ENCODE measurements around the gene HMCES.
"Not testable (repeated sequence)": the region's sequence is repeated elsewhere in the genome, so short reads cannot be mapped to it uniquely, and the experiment has no call there.

Gene HMCES

DNA sequence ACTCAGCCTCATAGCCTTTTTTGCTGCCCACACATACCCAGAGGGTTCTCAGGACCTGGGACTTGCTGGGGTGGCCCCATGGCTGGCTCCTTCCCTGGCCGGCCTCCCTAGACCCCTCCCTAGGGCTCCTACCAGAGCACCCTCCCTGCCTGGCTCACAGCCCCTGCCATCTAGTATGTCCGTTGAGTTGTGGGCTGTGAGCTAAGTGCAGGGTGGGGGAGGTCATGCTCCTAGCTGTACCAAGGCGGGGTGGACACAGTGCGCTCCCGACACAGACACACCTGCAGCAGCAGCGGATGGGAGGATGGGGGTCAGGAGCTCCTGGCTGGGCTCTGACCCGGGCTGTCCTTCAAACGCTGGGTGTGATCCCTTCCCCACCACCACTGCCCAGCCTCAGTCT lies 41.6 kb downstream of the HMCES start:
- DNase-seq (ENCODE audit: low read depth in 2 of 3, low spot score in 1 of 3): no peak

DNA sequence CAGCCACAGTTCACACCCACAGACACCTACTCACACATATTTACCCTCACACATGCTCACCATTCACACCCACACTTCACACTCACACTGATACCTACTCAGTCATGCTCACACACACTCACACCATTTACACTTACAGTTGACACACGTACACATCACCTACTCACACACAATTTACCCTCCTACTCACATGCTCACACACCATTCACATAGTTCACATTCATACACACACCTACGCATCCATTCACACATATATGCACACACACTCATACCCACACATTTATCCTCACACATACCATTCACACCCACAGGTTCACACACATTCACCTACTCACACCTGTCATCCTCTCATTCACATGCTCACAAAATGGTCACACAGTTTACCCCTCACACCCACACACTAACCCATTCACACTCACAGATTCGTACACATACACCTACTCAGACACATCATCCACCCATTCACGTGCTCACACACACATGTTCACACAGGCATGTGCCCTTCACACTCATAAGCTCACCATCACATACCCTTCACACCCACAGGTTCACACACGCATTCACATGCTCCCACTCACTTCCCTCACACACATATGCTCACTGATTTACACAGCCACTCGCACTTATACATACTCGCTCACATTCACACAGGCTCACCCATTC lies 42.3 kb downstream of the HMCES start:
- DNase-seq (ENCODE audit: low read depth in 2 of 3, low spot score in 1 of 3): no peak

DNA sequence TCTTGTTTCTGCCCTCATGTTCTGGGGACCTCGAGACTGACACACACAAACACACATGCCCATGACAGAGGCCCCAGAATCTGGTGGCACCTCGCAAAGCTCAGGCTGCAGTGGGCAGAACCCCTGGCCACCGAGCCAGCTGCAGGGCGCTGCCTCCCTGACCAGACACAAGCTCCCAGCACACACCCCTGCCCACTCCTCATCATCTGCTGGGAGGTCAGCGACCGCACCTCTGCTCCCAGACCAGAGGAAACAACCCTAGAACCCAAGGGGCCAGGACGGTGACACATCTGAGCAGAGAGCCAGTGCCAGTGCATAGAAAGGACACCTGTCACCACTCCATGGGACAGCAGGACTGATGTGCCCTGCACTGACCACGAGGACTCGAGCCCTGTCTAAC lies 43.2 kb downstream of the HMCES start:
- DNase-seq (ENCODE audit: low read depth in 2 of 3, low spot score in 1 of 3): no peak

DNA sequence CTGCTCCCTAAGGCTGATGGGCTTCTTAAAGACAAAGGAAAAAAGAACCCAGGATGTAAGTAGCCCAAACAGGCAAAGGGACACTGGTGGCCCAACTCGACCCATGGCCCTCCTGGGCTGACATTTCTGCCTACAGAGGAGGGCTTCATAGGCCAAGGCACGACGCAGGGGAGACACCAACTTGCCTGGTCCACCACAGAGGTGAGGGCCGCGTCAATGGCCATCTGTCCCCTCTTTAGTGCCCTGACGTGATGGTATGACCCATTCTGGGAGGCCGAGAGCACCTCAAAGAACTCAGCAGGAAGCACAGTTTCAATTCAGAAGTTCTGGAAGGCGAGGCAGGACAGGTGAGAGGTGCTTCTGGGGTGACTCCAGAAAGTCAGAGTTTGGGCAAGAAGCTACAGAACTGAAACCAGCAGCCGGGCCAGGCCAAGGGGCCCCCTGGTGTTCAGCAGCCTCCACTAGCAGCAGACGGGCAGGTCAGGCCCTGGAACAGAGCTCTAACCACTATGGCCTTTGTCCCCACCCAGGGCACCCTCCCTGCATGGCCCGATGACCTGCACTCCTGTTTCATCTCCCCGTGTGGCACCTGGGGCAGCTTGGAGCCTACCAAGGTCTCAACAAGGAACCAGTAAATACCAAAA lies 45.1 kb downstream of the HMCES start:
- no peak for DNase-seq (ENCODE audit: low read depth in 2 of 3, low spot score in 1 of 3)

DNA sequence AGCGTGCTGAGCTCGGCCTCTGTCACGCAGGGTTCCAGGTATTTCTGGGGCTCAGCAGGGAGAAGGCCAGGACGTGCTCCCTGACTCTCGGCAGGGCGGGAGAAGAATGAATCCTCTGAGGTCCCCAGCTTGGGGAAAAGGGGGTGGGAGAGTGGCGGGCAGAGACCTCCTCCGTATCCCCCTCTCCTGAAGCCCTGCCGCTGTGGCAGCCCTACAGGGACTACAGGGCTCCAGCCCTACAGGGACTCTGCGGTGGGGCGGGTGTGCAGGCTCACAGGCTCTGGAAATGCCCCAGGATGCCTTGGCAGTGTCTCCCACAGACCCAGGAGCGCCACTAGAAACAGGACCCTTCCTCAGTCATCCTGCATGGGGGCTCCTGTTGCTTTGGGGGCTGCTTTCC lies 46.2 kb downstream of the HMCES start:
- DNase-seq (ENCODE audit: low read depth in 2 of 3, low spot score in 1 of 3): no peak

DNA sequence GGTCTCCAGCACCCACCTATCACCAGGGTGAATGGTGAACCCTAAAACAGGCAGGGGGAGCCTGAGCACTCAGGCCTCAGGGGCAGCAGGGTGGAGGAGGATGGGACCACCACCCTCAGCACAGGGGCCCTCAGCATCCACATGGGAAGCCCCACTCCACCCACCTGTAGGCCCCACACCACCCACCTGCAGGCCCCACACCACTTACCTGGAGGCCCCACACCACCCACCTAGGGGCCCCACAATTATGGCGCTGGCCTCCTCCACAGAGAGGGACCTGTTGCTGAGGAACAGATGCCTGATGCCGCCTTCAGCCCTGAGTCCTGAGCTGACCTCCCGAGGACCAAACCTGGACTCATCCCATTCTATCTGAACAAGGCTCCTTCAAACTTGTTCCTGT lies 46.7 kb downstream of the HMCES start:
- DNase-seq (ENCODE audit: low read depth in 2 of 3, low spot score in 1 of 3): no peak

DNA sequence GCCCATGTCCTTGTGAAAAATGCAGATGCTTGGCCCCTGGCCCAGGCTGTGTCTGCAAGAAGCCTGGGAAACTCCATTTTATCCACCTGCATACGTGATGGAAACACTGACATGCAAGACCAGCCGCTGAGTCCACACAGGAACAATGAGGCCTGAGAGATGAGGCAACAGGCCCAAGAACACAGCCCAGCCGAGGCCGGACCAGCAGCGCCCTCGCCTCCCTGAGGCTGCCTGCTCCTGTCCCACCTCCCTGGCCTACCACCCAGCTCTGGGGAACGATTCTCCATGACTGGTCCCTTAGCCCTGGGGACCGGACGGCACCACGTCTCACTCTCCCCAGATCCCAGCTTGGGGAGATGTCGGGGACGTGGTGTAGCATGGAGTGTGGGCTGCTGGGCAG lies 47.5 kb downstream of the HMCES start:
- no peak for DNase-seq (ENCODE audit: low read depth in 2 of 3, low spot score in 1 of 3)

DNA sequence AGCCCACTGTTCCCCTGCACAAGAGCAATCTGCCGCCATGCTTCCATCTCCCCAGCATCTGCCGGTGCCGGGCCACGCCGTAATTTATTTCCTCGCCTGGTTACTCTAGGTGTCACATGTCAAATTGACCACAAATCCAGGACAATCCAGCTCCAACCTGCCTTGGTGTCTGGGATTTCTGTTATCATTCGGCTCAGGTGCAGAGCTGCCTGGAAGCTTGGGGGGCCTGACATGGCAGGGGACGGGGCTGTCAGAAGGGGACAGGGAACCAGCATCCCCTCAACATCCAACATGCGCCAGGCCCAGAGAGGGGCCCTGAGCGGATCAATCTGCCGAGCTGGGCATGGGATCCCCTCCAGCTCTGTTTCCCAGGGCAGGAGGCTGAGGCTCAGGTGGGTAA lies 47.9 kb downstream of the HMCES start:
- DNase-seq (ENCODE audit: low read depth in 2 of 3, low spot score in 1 of 3): no peak

DNA sequence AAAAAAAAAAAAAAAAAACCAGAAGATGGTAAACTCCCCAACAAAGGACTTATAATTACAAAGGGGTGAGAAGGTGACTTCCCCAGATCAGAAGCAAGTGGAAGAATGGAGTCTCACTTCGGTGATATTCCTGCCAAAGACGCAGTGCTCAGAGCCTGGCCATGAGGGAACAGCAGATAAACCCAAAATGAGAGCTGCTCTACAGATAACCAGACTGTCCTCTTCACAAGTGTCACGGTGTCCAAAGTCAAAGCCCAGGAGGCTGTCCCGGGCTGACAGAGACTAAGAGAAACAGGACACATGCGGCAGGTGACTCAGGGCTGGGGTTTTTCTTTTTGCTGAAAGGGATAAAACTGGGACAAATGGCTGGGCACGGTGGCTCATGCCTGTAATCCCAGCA lies 48.8 kb downstream of the HMCES start:
- no peak for DNase-seq (ENCODE audit: low read depth in 2 of 3, low spot score in 1 of 3)

DNA sequence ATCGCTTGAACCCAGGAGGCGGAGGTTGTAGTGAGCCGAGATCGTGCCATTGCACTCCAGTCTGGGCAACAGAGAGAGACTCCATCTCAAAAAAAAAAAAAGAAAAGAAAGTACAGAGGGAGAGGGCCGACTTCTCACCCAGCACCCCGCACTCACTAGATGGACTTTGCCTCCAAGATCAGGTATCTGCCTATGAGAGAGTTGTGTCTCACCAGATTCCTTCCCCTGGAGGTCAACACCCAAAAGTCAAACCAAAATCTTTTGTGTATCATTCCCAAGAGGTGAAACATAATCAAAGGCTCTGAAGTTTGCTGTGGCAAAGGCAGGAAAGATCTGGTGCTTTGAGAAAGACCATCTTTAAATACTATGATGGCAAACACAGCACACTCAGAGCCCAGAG lies 51.2 kb downstream of the HMCES start:
- DNase-seq (ENCODE audit: low read depth in 2 of 3, low spot score in 1 of 3): no peak

DNA sequence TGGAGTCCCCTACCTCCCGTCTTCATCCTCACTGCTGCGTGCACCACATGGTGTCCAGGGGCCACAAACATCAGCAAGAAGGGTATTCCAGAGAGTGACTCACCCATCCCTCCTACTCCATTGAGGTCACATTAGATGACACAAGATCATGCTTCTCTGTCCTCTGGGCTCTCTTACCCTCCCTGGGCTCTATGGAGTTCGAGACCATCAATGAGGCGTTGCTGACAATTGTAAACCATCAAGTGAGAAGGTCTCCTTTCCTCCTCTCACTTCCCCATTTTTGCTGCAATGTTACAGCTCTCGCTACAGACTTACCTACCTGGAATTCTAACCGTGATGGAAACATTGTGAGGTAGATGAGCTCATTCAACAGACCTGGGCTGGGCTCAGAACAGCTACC lies 51.7 kb downstream of the HMCES start:
- DNase-seq (ENCODE audit: low read depth in 2 of 3, low spot score in 1 of 3): no peak

DNA sequence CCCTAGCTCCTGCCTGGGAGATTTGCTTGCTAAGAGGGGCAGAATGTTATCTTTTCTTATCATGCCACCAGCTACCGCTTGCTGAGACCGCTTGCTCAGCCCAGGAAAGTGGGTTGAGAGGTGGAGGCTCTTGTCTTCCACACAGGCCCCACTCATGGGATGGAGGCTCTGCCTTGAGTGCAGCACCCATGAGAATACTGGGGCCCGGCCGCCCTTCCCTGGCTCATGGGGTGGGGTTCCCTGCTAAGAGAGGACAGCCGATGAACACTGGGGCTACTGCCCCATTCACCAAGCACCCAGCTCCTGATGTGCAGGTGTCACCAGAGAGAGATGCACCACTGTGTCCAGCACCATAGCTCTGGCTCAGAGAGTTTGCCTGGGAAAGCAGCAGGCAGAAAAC lies 55.2 kb downstream of the HMCES start:
- DNase-seq (ENCODE audit: low read depth in 2 of 3, low spot score in 1 of 3): no peak

DNA sequence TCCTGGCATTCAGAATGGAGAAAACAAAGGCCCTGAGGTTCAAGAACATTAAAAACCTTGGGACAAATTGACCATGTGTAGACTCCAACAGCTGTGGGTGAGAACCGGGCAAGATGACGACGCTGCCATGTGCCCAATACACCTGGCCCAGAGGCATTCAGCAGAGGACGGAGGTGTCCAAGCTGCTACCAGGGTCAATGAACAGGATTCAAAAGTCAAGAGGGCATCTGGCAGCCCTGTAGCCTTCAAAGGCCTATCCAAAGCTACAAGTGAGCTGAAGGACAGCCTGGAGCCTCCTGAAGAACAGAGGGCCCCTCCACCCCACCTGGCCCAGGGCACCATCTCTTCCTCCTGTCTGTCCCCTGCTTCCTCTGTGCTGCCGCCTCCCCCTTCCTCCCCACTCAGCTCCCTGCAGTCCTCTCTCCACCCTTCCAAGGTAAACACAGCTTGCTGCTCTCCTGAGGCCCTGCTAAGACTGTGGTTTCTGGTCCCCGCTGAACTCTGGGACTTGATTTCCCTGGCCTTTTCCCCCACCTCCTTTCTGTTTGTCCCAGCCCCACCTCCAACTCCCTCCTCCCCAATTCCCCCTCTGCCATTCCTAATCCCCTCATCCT lies 57.5 kb downstream of the HMCES start:
- DNase-seq (ENCODE audit: low read depth in 2 of 3, low spot score in 1 of 3): no peak

DNA sequence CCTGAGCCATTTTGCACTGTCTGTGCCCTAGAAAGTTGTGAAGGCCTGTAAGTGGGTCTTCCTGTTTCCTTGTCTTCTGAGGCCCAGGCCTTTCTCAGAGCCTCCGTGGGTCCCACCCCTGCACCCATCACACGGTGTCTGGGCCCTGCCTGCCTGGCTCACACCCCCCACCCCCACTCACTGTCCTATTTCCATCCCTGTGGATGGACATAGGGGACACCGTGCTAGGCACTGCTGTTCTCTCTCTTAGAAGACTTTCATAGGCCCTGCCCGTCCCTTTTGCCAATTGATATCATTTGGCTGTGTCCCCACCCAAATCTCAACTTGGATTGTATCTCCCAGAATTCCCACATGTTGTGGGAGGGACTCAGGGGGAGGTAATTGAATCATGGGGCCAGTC lies 59.0 kb downstream of the HMCES start:
- DNase-seq (ENCODE audit: low read depth in 2 of 3, low spot score in 1 of 3): not testable (repeated sequence)

DNA sequence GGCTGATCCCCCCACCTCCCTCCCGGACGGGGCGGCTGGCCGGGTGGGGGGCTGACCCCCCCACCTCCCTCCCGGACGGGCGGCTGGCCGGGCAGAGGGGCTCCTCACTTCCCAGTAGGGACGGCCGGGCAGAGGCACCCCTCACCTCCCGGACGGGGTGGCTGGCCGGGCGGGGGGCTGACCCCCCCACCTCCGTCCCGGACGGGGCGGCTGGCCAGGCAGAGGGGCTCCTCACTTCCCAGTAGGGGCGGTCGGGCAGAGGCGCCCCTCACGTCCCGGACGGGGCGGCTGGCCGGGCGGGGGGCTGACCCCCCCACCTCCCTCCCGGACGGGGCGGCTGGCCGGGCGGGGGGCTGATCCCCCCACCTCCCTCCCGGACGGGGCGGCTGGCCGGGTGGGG lies 60.5 kb downstream of the HMCES start:
- not testable (repeated sequence) for DNase-seq (ENCODE audit: low read depth in 2 of 3, low spot score in 1 of 3)

DNA sequence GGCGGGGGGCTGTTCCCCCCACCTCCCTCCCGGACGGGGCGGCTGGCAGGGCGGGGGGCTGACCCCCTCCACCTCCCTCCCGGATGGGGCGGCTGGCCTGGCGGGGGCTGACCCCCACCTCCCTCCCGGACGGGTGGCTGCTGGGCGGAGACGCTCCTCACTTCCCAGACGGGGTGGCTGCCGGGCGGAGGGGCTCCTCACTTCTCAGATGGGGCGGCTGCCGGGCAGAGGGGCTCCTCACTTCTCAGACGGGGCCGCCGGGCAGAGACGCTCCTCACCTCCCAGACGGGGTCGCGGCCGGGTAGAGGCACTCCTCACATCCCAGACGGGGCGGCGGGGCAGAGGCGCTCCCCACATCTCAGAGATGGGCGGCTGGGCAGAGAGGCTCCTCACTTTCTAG lies 61.2 kb downstream of the HMCES start:
- not testable (repeated sequence) for DNase-seq (ENCODE audit: low read depth in 2 of 3, low spot score in 1 of 3)

DNA sequence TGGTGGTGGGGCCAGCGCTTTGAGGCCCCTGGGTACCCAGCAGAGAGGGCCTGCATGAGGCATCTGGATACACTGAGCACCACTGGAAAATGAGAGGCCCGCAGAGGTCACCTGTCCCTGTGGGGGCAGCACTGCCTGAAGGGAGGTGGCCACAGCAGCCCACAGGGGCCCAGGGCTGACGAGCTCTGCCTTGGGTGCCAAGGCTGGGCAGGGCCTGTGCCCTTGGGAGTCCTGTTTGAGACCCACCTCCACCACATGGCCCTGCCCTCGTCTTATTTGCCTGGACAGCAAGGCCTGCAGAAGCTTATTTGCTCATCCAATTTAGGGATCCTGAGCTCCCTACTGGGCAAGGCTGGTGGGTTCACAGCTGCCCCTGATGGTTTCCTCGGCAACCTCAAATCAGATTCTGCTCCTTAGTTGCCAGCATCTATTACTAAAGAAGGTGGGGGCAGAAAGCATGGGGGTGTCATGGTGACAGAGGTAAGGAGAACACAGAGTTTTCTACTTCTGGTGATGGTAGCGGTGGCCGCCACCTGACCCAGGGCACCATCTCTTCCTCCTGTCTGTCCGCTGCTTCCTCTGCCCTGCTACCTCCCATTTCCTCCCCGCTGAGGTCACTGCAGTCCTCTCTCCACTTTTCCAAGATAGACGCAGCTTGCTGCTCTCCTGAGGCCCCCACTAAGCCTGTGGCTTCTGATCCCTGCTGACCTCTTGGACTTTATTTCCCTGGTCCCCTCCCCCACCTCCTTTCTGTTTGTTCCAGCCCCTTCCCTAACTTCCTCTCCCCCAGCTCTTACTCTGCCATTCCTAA lies 62.9 kb downstream of the HMCES start:
- no peak for DNase-seq (ENCODE audit: low read depth in 2 of 3, low spot score in 1 of 3)

DNA sequence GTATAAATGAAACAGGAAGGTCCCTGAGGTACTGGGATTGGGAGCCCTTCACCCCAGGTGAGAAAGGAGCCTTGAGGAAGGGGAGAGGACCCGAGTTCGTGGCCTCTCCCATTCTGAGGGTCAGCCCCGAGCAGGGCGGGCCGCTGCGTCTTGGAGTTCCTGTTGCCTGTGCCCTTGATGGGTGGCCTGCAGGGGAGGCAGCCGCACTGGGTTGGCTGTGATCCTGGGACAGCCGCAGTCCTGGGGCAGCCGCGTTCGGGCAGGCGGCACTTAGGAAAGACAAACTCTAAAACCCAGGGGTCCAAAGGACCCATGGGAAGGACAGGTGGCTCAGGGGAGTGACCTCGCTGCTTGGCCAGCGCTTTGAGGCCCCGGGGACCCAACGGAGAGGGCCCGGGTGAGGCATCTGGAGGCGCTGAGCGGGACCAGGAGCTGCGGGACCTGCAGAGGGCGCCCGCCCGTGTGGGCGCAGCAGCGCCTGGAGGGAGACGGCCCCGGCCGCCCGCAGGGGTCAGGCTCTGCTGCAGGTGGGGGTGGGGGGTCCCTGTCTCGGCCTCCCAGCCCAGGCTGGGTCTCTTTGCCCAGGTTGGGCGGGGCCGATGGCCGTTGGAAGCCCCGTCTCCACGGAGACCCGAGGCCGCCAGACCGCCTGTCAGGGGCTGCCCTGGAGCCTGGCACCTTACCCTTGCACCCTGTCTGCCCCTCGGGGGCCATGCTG lies 65.1 kb downstream of the HMCES start:
- DNase-seq (ENCODE audit: low read depth in 2 of 3, low spot score in 1 of 3): peak in 2 of 3 donors; percentile 11 to 19

DNA sequence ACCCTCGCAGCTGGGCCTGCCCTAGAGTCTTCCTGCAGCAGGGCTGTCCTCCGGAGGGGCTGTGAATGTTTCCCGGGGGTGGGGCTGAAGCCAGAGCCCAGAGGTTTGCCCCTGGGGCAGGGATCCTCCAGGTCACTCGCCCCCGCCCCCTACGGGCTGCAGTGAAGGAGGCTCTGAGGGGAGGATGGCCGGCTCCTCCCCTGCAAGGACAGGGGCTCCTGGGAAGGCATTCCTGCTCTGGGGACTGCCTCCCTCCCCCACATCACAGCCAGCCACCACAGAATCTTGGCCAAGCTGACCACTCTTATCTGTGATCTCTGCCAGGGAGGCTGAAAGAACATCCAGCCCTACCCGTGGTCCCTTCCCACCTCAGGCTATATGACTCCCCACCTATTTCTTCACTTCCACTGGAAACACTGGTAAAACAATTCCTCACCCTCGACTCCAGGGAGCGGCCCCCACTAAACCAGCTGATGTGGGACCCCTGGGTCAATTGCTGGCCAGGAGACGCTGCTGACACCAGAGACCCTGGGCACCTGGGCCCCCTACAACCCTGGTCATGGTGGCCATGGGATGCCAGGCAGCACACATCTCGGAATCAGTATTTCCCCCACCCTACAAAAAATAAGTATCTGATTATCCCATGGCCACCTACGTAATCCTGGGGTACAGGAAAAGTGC lies 66.0 kb downstream of the HMCES start:
- DNase-seq (ENCODE audit: low read depth in 2 of 3, low spot score in 1 of 3): no peak

DNA sequence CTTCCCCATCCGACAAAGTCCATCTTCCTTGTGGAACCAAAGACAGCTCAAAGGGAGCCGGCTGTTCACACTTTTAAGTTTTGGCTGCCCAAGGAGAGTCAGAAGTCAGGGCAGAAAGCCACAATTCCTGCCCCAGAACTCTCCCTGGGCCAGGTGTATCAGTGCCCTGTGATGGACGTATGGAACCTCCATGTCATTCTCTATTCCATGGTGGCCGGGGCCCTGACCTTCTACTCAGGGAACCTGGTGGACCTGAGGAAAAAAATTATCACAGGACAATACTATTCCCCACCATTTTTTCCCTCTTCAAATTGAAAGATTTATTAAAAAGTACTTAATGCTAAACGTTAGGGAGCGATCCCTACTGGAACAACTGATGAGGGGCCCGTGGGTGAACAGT lies 66.6 kb downstream of the HMCES start:
- no peak for DNase-seq (ENCODE audit: low read depth in 2 of 3, low spot score in 1 of 3)

DNA sequence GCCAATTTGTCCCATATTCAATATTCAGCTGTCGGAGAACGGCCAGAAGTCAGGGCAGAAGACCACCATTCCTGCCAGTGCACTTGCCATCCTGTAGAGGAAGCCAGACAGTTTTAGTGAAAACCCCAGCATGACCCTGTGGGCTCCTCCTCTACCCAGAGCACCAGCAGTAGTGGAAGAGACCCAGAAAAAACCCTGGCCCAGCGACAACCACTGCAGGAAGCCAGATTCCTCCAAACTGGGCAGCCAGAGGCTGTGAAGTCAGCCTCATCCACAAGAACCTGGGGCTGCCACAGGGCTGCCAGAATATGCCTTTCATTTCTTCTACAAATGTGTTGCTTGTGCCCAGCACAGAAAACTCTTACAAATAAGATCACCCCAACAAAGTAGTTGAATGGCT lies 67.3 kb downstream of the HMCES start:
- DNase-seq (ENCODE audit: low read depth in 2 of 3, low spot score in 1 of 3): no peak
